Islet of Langerhans (tissue), 1 donor: ENCODE data around the gene ADGB.

Experiments
- FAIRE-seq: peaks from one replicate; lab custom pipeline; 2011; peaks lifted over from hg19 to GRCh38; lab: Jason Lieb, UNC

The ADGB gene

GRCh38 chr6:146864885-146865284 is 266.1 kb downstream of the ADGB start:
- no peak for FAIRE-seq
